SH-SY5Y (cell line): ENCODE data around the gene ADPRS.

Experiments used
- GATA2 ChIP-seq: IDR thresholded peaks from 2 replicates; pipeline ENCODE4 v1.6.1; 2011; ENCODE audit warnings: mild to moderate bottlenecking, low read depth, low read length
- GATA3 ChIP-seq: IDR thresholded peaks from 2 replicates; pipeline ENCODE4 v1.6.1; 2011; ENCODE audit warnings: low read depth, mild to moderate bottlenecking, low read length, moderate library complexity

DNA sequence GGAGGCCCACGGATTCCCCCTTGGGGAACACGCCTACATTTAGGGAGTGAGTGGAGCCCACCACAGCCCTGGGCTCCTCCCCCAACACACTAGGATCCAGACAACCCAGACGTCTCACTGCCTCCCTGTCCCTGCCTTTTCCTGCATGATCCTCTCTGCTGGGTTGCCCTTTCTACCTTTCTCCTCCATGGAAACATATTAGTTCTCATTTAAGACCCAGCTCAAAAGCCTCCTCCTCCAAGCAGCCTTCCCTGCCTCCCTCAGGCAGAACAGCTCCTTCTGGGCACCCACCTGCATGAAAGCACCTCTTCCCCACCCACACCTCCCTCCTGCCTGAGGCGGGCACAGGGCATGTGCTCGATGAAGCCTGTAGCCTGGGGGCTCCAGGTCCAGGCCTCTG, 25.7 kb downstream of the ADPRS start:
- TF ChIP-seq GATA3 (no peak), GATA2 (no peak)
